Measurements from ENCODE around the gene COL4A2. TPM values are rescaled to one million over a fixed set of nuclear protein-coding genes. Genes with fewer than 3 reads are reported as not detected.

Gene COL4A2
- polyA plus RNA-seq, 1 donor (not counting 4 experiments of a cell fraction or from before 2014, with no cell fraction given), result 30.7 TPM

DNA sequence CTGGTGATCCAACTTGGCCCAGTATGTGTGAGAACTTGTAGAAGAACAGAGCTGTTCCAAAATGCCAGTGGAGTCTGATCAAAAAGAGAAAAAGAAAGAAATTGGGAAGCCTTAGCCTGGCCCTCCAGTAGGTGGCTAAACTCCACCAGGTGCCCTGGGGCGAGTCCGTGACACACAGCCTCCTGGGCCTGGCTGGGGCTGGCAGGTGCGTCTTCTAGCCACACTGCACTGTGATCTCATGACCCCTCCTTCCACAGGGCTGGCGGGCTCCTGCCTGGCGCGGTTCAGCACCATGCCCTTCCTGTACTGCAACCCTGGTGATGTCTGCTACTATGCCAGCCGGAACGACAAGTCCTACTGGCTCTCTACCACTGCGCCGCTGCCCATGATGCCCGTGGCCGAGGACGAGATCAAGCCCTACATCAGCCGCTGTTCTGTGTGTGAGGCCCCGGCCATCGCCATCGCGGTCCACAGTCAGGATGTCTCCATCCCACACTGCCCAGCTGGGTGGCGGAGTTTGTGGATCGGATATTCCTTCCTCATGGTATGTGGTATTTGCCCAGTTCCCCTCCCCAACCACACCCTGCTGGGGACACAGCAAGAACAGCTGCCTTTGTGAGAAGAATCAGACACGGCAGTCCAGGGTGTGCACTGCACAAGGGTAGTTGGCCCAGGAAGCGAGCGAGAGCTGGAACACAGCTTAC is 200.7 kb downstream of the COL4A2 start:
- Histone ChIP-seq H3K27ac (ENCODE audit: control insufficient read depth, insufficient read depth, low read length) (no peak overlapping the region), H3K79me2 (ENCODE audit: control insufficient read depth, insufficient read depth, low read length) (no peaks in the 10 kb centered on the region), H4K20me1 (ENCODE audit: control insufficient read depth, extremely low read depth, insufficient read depth, low read length) (no peaks in the 10 kb centered on the region), H3K4me2 (ENCODE audit: control insufficient read depth, extremely low read depth, insufficient read depth, low read depth, low read length) (no peak overlapping the region), H3K36me3 (ENCODE audit: control insufficient read depth in 2 of 2, extremely low read depth in 1 of 2, insufficient read depth in 2 of 2, low read length in 2 of 2) (peaks cover 11 to 46% of the 10 kb centered on the region in 2 experiments), H3K9ac (ENCODE audit: control insufficient read depth, extremely low read depth, insufficient read depth, low read length) (no peak overlapping the region), H3K4me1 (ENCODE audit: control insufficient read depth, extremely low read depth, insufficient read depth, low read length) (peaks cover 10% of the 10 kb centered on the region), H3K9me3 (ENCODE audit: control insufficient read depth, low read depth, low read length) (no peaks in the 10 kb centered on the region), H3K9me1 (ENCODE audit: control insufficient read depth, extremely low read depth, insufficient read depth, low read length) (no peaks in the 10 kb centered on the region), H3K4me3 (ENCODE audit: control insufficient read depth in 2 of 3, extremely low read depth in 1 of 3, insufficient read depth in 2 of 3, low read depth in 1 of 3, low read length in 3 of 3) (no peak overlapping the region), H2AFZ (ENCODE audit: control insufficient read depth, low read length) (no peak overlapping the region), H3K27me3 (ENCODE audit: control insufficient read depth, extremely low read depth, insufficient read depth, low read length) (no peaks in the 10 kb centered on the region)
- DNase-seq (ENCODE audit: low read depth, low spot score) (no peak), FAIRE-seq (no peak)
- dilution Hi-C loops (cut with MboI; ENCODE audit: extremely low pct_ligation_motif_present, low sequenced_read_pairs), result no loop called here
- no peak for TF ChIP-seq EZH2 (IDR thresholded peaks at IDR 0.05; ENCODE audit: low read length)
- TF ChIP-seq, protein P1, sequence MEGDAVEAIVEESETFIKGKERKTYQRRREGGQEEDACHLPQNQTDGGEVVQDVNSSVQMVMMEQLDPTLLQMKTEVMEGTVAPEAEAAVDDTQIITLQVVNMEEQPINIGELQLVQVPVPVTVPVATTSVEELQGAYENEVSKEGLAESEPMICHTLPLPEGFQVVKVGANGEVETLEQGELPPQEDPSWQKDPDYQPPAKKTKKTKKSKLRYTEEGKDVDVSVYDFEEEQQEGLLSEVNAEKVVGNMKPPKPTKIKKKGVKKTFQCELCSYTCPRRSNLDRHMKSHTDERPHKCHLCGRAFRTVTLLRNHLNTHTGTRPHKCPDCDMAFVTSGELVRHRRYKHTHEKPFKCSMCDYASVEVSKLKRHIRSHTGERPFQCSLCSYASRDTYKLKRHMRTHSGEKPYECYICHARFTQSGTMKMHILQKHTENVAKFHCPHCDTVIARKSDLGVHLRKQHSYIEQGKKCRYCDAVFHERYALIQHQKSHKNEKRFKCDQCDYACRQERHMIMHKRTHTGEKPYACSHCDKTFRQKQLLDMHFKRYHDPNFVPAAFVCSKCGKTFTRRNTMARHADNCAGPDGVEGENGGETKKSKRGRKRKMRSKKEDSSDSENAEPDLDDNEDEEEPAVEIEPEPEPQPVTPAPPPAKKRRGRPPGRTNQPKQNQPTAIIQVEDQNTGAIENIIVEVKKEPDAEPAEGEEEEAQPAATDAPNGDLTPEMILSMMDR (optimal IDR thresholded peaks at IDR 0.05 in 1 of 3, IDR thresholded peaks at IDR 0.05 in 1 of 3, conservative IDR thresholded peaks at IDR 0.05 in 1 of 3; ENCODE audit: extremely low read depth in 1 of 3, insufficient read depth in 2 of 3, low read length in 3 of 3), result peak in 2 of 3 experiments; percentile 29 to 37

- H3K9me1 ChIP-seq (ENCODE audit: control insufficient read depth, extremely low read depth, insufficient read depth, low read length), result no peaks in the 10 kb centered on the region
- no peak overlapping the region for H3K4me2 ChIP-seq (ENCODE audit: control insufficient read depth, extremely low read depth, insufficient read depth, low read depth, low read length)
- FAIRE-seq (no peak), DNase-seq (ENCODE audit: low read depth, low spot score) (no peak)
- no peak overlapping the region for H3K27ac ChIP-seq (ENCODE audit: control insufficient read depth, insufficient read depth, low read length)
- peaks cover 13 to 40% of the 10 kb centered on the region in 2 experiments for H3K36me3 ChIP-seq (ENCODE audit: control insufficient read depth in 2 of 2, extremely low read depth in 1 of 2, insufficient read depth in 2 of 2, low read length in 2 of 2)
- no peak overlapping the region for H3K9ac ChIP-seq (ENCODE audit: control insufficient read depth, extremely low read depth, insufficient read depth, low read length)
- TF ChIP-seq, protein P1 (optimal IDR thresholded peaks at IDR 0.05 in 1 of 3, IDR thresholded peaks at IDR 0.05 in 1 of 3, conservative IDR thresholded peaks at IDR 0.05 in 1 of 3; ENCODE audit: extremely low read depth in 1 of 3, insufficient read depth in 2 of 3, low read length in 3 of 3), result no peak
- no peak for TF ChIP-seq EZH2 (IDR thresholded peaks at IDR 0.05; ENCODE audit: low read length)
- H4K20me1 ChIP-seq (ENCODE audit: control insufficient read depth, extremely low read depth, insufficient read depth, low read length), result no peaks in the 10 kb centered on the region
- H3K4me1 ChIP-seq (ENCODE audit: control insufficient read depth, extremely low read depth, insufficient read depth, low read length), result peaks cover 10% of the 10 kb centered on the region
- no peaks in the 10 kb centered on the region for H3K27me3 ChIP-seq (ENCODE audit: control insufficient read depth, extremely low read depth, insufficient read depth, low read length)
- H3K9me3 ChIP-seq (ENCODE audit: control insufficient read depth, low read depth, low read length), result no peaks in the 10 kb centered on the region
- dilution Hi-C loops (cut with MboI; ENCODE audit: extremely low pct_ligation_motif_present, low sequenced_read_pairs), result no loop called here
- H3K4me3 ChIP-seq (ENCODE audit: control insufficient read depth in 2 of 3, extremely low read depth in 1 of 3, insufficient read depth in 2 of 3, low read depth in 1 of 3, low read length in 3 of 3), result no peak overlapping the region
- H2AFZ ChIP-seq (ENCODE audit: control insufficient read depth, low read length), result no peak overlapping the region
- no peaks in the 10 kb centered on the region for H3K79me2 ChIP-seq (ENCODE audit: control insufficient read depth, insufficient read depth, low read length)
Measured at GRCh38 chr13:110509478-110509926, 202.4 kb downstream of the COL4A2 start.

Data from keratinocyte (primary cell).